Measurements from ENCODE around the gene ZC2HC1B. TPM values are rescaled to one million over a fixed set of nuclear protein-coding genes. Genes with fewer than 3 reads are reported as not detected.

The ZC2HC1B gene
- total RNA-seq, 1 donor from 2014 or later = not detected

DNA sequence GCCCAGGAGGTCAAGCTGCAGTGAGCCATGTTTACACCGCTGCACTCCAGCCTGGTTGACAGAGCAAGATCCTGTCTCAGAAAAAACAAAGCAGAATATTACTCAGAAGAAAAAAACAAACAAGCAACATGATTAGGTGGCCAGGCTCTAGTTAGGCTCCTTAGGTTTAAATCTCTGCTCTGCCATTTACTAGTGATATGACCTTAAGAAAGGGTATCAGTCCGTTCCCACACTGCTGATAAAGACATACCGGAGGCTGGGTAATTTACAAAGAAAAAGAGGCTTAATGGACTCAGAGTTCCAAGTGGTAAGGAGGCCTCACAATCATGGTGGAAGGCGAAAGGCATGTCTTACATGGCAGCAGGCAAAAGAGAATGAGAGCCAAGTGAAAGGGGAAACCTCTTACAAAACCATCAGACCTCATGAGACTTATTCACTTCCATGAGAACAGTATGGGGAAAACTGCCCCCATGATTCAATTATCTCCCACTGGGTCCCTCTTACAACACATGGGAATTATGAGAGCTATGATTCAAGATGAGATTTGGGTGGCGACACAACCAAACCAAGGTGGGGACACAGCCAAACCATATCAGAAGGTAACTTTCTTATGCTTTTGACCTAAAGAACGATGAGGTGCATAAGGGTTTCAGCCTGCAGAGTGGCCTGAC lies 23.5 kb upstream of the ZC2HC1B start:
- no peak overlapping the region for H3K4me3 Mint-ChIP-seq (ENCODE audit: unreplicated experiment)
- no peak overlapping the region for H3K4me2 ChIP-seq (ENCODE audit: low read length)
- H3K9ac ChIP-seq (ENCODE audit: low read length) = no peak overlapping the region
- no peak for FAIRE-seq
- no peak overlapping the region for H3K27ac Mint-ChIP-seq (ENCODE audit: unreplicated experiment)
- no peak overlapping the region for H3K27ac ChIP-seq (ENCODE audit: low read depth, low read length)
- H3K4me1 Mint-ChIP-seq (ENCODE audit: low read depth, unreplicated experiment) = peaks cover 4% of the 10 kb centered on the region
- peaks cover 26% of the 10 kb centered on the region for H3K79me2 ChIP-seq (ENCODE audit: insufficient read depth, low read length)
- no peaks in the 10 kb centered on the region for H3K36me3 Mint-ChIP-seq (ENCODE audit: low read depth, unreplicated experiment)
- peaks cover 9% of the 10 kb centered on the region for H3K4me1 ChIP-seq (ENCODE audit: insufficient read depth, low read length)
- no peak for DNase-seq (ENCODE audit: low read depth)
- H2AFZ ChIP-seq (ENCODE audit: low read depth, low read length) = no peak overlapping the region
- no peak overlapping the region for H3K4me3 ChIP-seq (ENCODE audit: insufficient read depth, low read depth, low read length)
- no peaks in the 10 kb centered on the region for H3K9me3 Mint-ChIP-seq (ENCODE audit: unreplicated experiment)
- TF ChIP-seq EZH2 (IDR thresholded peaks at IDR 0.05; ENCODE audit: insufficient read depth, low read length) = no peak
- TF ChIP-seq, protein P1, sequence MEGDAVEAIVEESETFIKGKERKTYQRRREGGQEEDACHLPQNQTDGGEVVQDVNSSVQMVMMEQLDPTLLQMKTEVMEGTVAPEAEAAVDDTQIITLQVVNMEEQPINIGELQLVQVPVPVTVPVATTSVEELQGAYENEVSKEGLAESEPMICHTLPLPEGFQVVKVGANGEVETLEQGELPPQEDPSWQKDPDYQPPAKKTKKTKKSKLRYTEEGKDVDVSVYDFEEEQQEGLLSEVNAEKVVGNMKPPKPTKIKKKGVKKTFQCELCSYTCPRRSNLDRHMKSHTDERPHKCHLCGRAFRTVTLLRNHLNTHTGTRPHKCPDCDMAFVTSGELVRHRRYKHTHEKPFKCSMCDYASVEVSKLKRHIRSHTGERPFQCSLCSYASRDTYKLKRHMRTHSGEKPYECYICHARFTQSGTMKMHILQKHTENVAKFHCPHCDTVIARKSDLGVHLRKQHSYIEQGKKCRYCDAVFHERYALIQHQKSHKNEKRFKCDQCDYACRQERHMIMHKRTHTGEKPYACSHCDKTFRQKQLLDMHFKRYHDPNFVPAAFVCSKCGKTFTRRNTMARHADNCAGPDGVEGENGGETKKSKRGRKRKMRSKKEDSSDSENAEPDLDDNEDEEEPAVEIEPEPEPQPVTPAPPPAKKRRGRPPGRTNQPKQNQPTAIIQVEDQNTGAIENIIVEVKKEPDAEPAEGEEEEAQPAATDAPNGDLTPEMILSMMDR (IDR thresholded peaks at IDR 0.05; ENCODE audit: insufficient read depth, low read depth, low read length) = no peak
- peaks cover 11% of the 10 kb centered on the region for H3K36me3 ChIP-seq (ENCODE audit: insufficient read depth, low read length)
- H4K20me1 ChIP-seq (ENCODE audit: insufficient read depth, low read length) = no peaks in the 10 kb centered on the region
- H3K27me3 ChIP-seq (ENCODE audit: insufficient read depth, low read length) = no peaks in the 10 kb centered on the region
- no peaks in the 10 kb centered on the region for H3K9me3 ChIP-seq (ENCODE audit: insufficient read depth, low read depth, low read length)
- H3K27me3 Mint-ChIP-seq (ENCODE audit: low read depth, unreplicated experiment) = no peaks in the 10 kb centered on the region

DNA sequence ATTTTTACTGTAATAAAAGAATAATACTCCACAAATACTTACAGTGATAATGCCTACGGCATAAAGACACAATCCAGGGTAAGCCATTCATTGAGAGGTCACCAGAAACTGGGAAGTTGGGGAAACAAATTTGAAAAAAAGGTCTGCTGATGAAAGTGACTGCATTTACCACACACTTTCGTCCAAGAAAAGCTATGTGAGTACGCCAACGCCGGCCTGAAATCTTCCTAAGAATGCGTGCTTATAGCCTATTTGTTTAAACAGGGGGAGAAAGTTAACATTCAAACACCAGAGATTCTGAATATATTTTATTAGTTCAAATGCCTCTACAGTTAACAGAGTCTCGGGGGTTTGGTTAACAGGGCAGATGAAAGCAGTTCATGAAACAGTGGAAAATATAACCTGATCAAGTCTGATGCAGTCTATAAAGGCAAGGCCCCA lies 21.8 kb upstream of the ZC2HC1B start:
- no peaks in the 10 kb centered on the region for H3K27me3 ChIP-seq (ENCODE audit: insufficient read depth, low read length)
- Mint-ChIP-seq H3K36me3 (ENCODE audit: low read depth, unreplicated experiment) (no peaks in the 10 kb centered on the region), H3K4me1 (ENCODE audit: low read depth, unreplicated experiment) (peaks cover 4% of the 10 kb centered on the region), H3K9me3 (ENCODE audit: unreplicated experiment) (no peaks in the 10 kb centered on the region), H3K27ac (ENCODE audit: unreplicated experiment) (peak overlapping the region; percentile 94), H3K4me3 (ENCODE audit: unreplicated experiment) (peak overlapping the region; percentile 98), H3K27me3 (ENCODE audit: low read depth, unreplicated experiment) (no peaks in the 10 kb centered on the region)
- peaks cover 27% of the 10 kb centered on the region for H3K36me3 ChIP-seq (ENCODE audit: insufficient read depth, low read length)
- no peaks in the 10 kb centered on the region for H4K20me1 ChIP-seq (ENCODE audit: insufficient read depth, low read length)
- peaks cover 39% of the 10 kb centered on the region for H3K79me2 ChIP-seq (ENCODE audit: insufficient read depth, low read length)
- peak overlapping the region; percentile 93 for H3K27ac ChIP-seq (ENCODE audit: low read depth, low read length)
- H3K9ac ChIP-seq (ENCODE audit: low read length) = peak overlapping the region; percentile 98
- H3K4me2 ChIP-seq (ENCODE audit: low read length) = peak overlapping the region; percentile 97
- peak; percentile 53 for DNase-seq (ENCODE audit: low read depth)
- no peaks in the 10 kb centered on the region for H3K9me3 ChIP-seq (ENCODE audit: insufficient read depth, low read depth, low read length)
- no peak for TF ChIP-seq EZH2 (IDR thresholded peaks at IDR 0.05; ENCODE audit: insufficient read depth, low read length)
- TF ChIP-seq, protein P1 (IDR thresholded peaks at IDR 0.05; ENCODE audit: insufficient read depth, low read depth, low read length) = no peak
- H2AFZ ChIP-seq (ENCODE audit: low read depth, low read length) = peak overlapping the region; percentile 88
- peak overlapping the region; percentile 77 for H3K4me3 ChIP-seq (ENCODE audit: insufficient read depth, low read depth, low read length)
- H3K4me1 ChIP-seq (ENCODE audit: insufficient read depth, low read length) = peaks cover 9% of the 10 kb centered on the region
- no peak for FAIRE-seq
